IMR-90 (cell line): ENCODE measurements around the gene NTF3. TPM values are rescaled to one million over a fixed set of nuclear protein-coding genes. Genes with fewer than 3 reads are reported as not detected.

ENCODE experiments used
- ATAC-seq: fragments of 200-7000 bp; cut with Tn5 transposase; 2 replicates; pipeline ENCODE4 v1.9.1; 2020; ENCODE audit warnings: low read depth, mild to moderate bottlenecking, moderate library complexity
- BruUV-seq: library from RNA; stranded (reverse); fragments of 400-500 nt; replicated peaks from 2 replicates; lab custom pipeline; 2021; lab: Mats Ljungman, UMichigan
- CTCF ChIA-PET: fragments of 300-600 bp; formaldehyde crosslinking; extraction: SDS; loops from one replicate; lab custom pipeline; 2021; ENCODE audit warnings: antibody characterized with exemption; lab: Yijun Ruan, JAX
- POLR2A ChIA-PET: fragments of 300-600 bp; sonication (Branson Sonifier 250); formaldehyde crosslinking; loops from one replicate; lab custom pipeline; 2022; ENCODE audit warnings: antibody characterized with exemption; ENCODE audit not compliant: unreplicated experiment; lab: Charles Lee
- DNase-seq: peaks from one replicate; pipeline ENCODE4 v3.0.0; 2013
- H2AFZ ChIP-seq: replicated peaks from 2 replicates; pipeline ENCODE3; 2013; ENCODE audit warnings: low read length, mild to moderate bottlenecking; ENCODE audit not compliant: poor library complexity
- H2AK5ac ChIP-seq: 2 replicates; pipeline ENCODE4 v1.6.1; 2013; ENCODE audit warnings: low read depth, low read length, inconsistent platforms
- H2AK9ac ChIP-seq: replicated peaks from 2 replicates; pipeline ENCODE3; 2013; ENCODE audit warnings: mild to moderate bottlenecking, low read depth, low read length, moderate library complexity; ENCODE audit not compliant: poor library complexity
- H2BK120ac ChIP-seq: 2 replicates; pipeline ENCODE4 v1.6.1; 2013; ENCODE audit warnings: low read depth, low read length, inconsistent platforms
- H2BK15ac ChIP-seq: 3 replicates; pipeline ENCODE4 v1.6.1; 2013; ENCODE audit warnings: low read depth, low read length, inconsistent platforms
- H2BK20ac ChIP-seq: 2 replicates; pipeline ENCODE4 v1.6.1; 2013; ENCODE audit warnings: low read depth, mild to moderate bottlenecking, inconsistent platforms, low read length, moderate library complexity
- H2BK5ac ChIP-seq: 2 replicates; pipeline ENCODE4 v1.6.1; 2013; ENCODE audit warnings: mild to moderate bottlenecking, low read depth, low read length, inconsistent platforms; ENCODE audit not compliant: poor library complexity, severe bottlenecking
- H3K14ac ChIP-seq: replicated peaks from 2 replicates; pipeline ENCODE4 v1.6.1; 2013; ENCODE audit warnings: low read depth, low read length, inconsistent platforms
- H3K18ac ChIP-seq: 2 replicates; pipeline ENCODE4 v1.6.1; 2013; ENCODE audit warnings: low read depth, low read length, control low read depth
- H3K23ac ChIP-seq: 2 replicates; pipeline ENCODE4 v1.6.1; 2013; ENCODE audit warnings: low read depth, low read length, inconsistent platforms
- H3K27ac ChIP-seq: 2 replicates; pipeline ENCODE4 v1.5.1; 2013; ENCODE audit warnings: mild to moderate bottlenecking, control low read depth, low read length; ENCODE audit not compliant: insufficient read depth
- H3K27me3 ChIP-seq: 2 replicates; pipeline ENCODE4 v1.6.1; 2013; ENCODE audit warnings: low read length; ENCODE audit not compliant: control insufficient read depth, insufficient read depth
- H3K36me3 ChIP-seq: 2 replicates; pipeline ENCODE4 v1.6.1; 2013; ENCODE audit warnings: low read length, mixed read lengths; ENCODE audit not compliant: control insufficient read depth, insufficient read depth
- H3K4ac ChIP-seq: 2 replicates; pipeline ENCODE4 v1.6.1; 2013; ENCODE audit warnings: low read depth, low read length, inconsistent platforms
- H3K4me1 ChIP-seq: 2 replicates; pipeline ENCODE4 v1.6.1; 2013; ENCODE audit warnings: low read length, mixed read lengths; ENCODE audit not compliant: control insufficient read depth, insufficient read depth
- H3K4me2 ChIP-seq: 2 replicates; pipeline ENCODE4 v1.6.1; 2013; ENCODE audit warnings: low read depth, mild to moderate bottlenecking, control low read depth, low read length, moderate library complexity
- H3K4me3 ChIP-seq: 2 replicates; pipeline ENCODE4 v1.5.1; 2013; ENCODE audit warnings: low read depth, mild to moderate bottlenecking, control low read depth, low read length, moderate library complexity; ENCODE audit not compliant: insufficient read depth
- H3K56ac ChIP-seq: 2 replicates; pipeline ENCODE4 v1.6.1; 2013; ENCODE audit warnings: low read length, inconsistent platforms; ENCODE audit not compliant: insufficient read depth; ENCODE audit errors: extremely low read depth
- H3K79me1 ChIP-seq, 2 experiments: 2 replicates each; pipeline ENCODE4 v1.6.1; 2013; ENCODE audit warnings: low read length in 2 of 2, inconsistent platforms in 1 of 2, low read depth in 1 of 2
- H3K9ac ChIP-seq: 2 replicates; pipeline ENCODE4 v1.6.1; 2013; ENCODE audit warnings: low read depth, low read length, control low read depth
- H3K9me1 ChIP-seq: 2 replicates; pipeline ENCODE4 v1.6.1; 2013; ENCODE audit warnings: low read length, inconsistent platforms; ENCODE audit not compliant: insufficient read depth
- H3K9me3 ChIP-seq: 2 replicates; pipeline ENCODE4 v1.6.1; 2013; ENCODE audit warnings: low read length; ENCODE audit not compliant: control insufficient read depth, insufficient read depth
- H4K20me1 ChIP-seq: 2 replicates; pipeline ENCODE4 v1.6.1; 2013; ENCODE audit warnings: low read length, inconsistent platforms; ENCODE audit not compliant: insufficient read depth
- H4K5ac ChIP-seq: 2 replicates; pipeline ENCODE4 v1.6.1; 2013; ENCODE audit warnings: mild to moderate bottlenecking, low read depth, low read length, control low read depth
- H4K8ac ChIP-seq, 2 experiments: 2 replicates each; pipeline ENCODE4 v1.6.1; 2013; ENCODE audit warnings: low read depth in 2 of 2, low read length in 2 of 2, control low read depth in 1 of 2, inconsistent platforms in 1 of 2
- H4K91ac ChIP-seq: 2 replicates; pipeline ENCODE4 v1.6.1; 2013; ENCODE audit warnings: low read depth, low read length, inconsistent platforms; ENCODE audit not compliant: insufficient read depth
- RCOR1 ChIP-seq: IDR thresholded peaks from 2 replicates; pipeline ENCODE4 v1.6.1; 2012; ENCODE audit warnings: mild to moderate bottlenecking, low read length, improper control_type of control experiment; ENCODE audit not compliant: insufficient replicate concordance
- WGBS, 2 experiments: methylation state at CpG; one replicate each; pipeline versions ENCODE4 v1.1.5 to v1.1.7; 2013; ENCODE audit warnings: missing lambda C conversion rate in 2 of 2; ENCODE audit not compliant: insufficient read length in 1 of 2; ENCODE audit errors: extremely low coverage in 2 of 2; 5-methylcytosine and 5-hydroxymethylcytosine counted together
- dilution Hi-C: fragments of 300-500 bp; cut with HindIII; formaldehyde crosslinking; loops from one replicate; pipeline ENCODE4 v1.14.3; 2018; ENCODE audit warnings: low sequenced_read_pairs; ENCODE audit not compliant: unreplicated experiment
- in situ Hi-C: fragments of 300-500 bp; cut with MboI; formaldehyde crosslinking; loops from 3 replicates; pipeline ENCODE4 v1.14.3; 2019; ENCODE audit warnings: low sequenced_read_pairs, inconsistent platforms, mixed read lengths
- intact Hi-C: fragments of 100-400 bp; cut with micrococcal nuclease; formaldehyde crosslinking; loops from 2 replicates; pipeline ENCODE4 v1.10.0; 2022
- polyA plus RNA-seq, 3 experiments: library from polyadenylated mRNA; depleted of rRNA; stranded (reverse); fragments of >200 nt; gene quantifications; 2 replicates each; pipeline ENCODE4 v1.2.3, GENCODE V29; 2012; ENCODE audit warnings: low replicate concordance in 1 of 3
- total RNA-seq: library from RNA; depleted of rRNA; stranded (reverse); fragments of >200 nt; gene quantifications from 2 replicates; pipeline ENCODE4 v1.2.3, GENCODE V29; 2012

NTF3 gene
- total and polyA plus RNA-seq, 2 of the 4 experiments (the other 2 are of a cell fraction): 12.2 to 32.4 TPM

GRCh38 chr12:5456030-5456429 lies 24.1 kb downstream of the NTF3 start:
- Histone ChIP-seq H3K36me3 (peaks cover 12% of the 10 kb centered on the region), H3K27ac (peak overlapping the region; percentile 98), H3K14ac (peak overlapping the region; percentile 92), H3K9me3 (no peaks in the 10 kb centered on the region), H2AFZ (no peak overlapping the region), H2BK5ac (peak overlapping the region; percentile 99), H3K18ac (peak overlapping the region; percentile 65), H2BK15ac (peak overlapping the region; percentile 98; the same call in 2 of the 3 replicates), H2AK9ac (peak overlapping the region; percentile 76), H3K4ac (peak overlapping the region; percentile 95), H4K20me1 (no peaks in the 10 kb centered on the region; the same call in 1 of the 2 replicates), H2BK20ac (peak overlapping the region; percentile 92), H3K56ac (0 out of 2 replicates have a peak overlapping the region, but pooled peaks have one; percentile 59), H2AK5ac (peak overlapping the region; percentile 97), H4K5ac (peak overlapping the region; percentile 66), H2BK120ac (peak overlapping the region; percentile 99), H4K91ac (peak overlapping the region; percentile 97), H3K4me3 (no peak overlapping the region), H3K4me1 (peaks cover 49% of the 10 kb centered on the region), H3K23ac (peak overlapping the region; percentile 85), H3K4me2 (no peak overlapping the region), H4K8ac (peak overlapping the region; percentile 81 to 98), H3K9me1 (peaks cover 54% of the 10 kb centered on the region), H3K9ac (no peak overlapping the region), H3K27me3 (no peaks in the 10 kb centered on the region), H3K79me1 (peaks cover 75 to 94% of the 10 kb centered on the region in 2 experiments)
- DNase-seq: no peak
- dilution Hi-C loops: no loop called here
- WGBS, 2 experiments: no CpG with 5 or more reads among the region's 6 CpGs
- TF ChIP-seq RCOR1: no peak
- intact Hi-C loops: no loop called here
- ChIA-PET POLR2A (no interaction called here), CTCF (interaction anchor here (0.6 to 0.8 kb wide), 2 partner anchors 27 to 917 kb away, joined by 3 read pairs; no protein-coding TSS in a partner anchor)
- BruUV-seq: no TSS peak
- in situ Hi-C loops: loop anchor here (25.0 kb wide), 1 partner anchor 831 kb away; no protein-coding TSS in a partner anchor
- no peak for ATAC-seq
